NB4 (cell line): ENCODE measurements around the gene FXN.

ENCODE experiments used
- POLR2A ChIP-seq: IDR thresholded peaks from 2 replicates; pipeline ENCODE4 v1.6.1; 2011; ENCODE audit warnings: mild to moderate bottlenecking; ENCODE audit not compliant: insufficient read length; ENCODE audit errors: extremely low read depth
- TF ChIP-seq, protein P1 (sequence below): IDR thresholded peaks from one replicate; pipeline ENCODE4 v1.5.1; 2012; ENCODE audit warnings: low read depth, low read length
- TF ChIP-seq, protein P2 (sequence below): IDR thresholded peaks from 2 replicates; pipeline ENCODE4 v1.6.1; 2011; ENCODE audit warnings: low read depth, low read length

DNA sequence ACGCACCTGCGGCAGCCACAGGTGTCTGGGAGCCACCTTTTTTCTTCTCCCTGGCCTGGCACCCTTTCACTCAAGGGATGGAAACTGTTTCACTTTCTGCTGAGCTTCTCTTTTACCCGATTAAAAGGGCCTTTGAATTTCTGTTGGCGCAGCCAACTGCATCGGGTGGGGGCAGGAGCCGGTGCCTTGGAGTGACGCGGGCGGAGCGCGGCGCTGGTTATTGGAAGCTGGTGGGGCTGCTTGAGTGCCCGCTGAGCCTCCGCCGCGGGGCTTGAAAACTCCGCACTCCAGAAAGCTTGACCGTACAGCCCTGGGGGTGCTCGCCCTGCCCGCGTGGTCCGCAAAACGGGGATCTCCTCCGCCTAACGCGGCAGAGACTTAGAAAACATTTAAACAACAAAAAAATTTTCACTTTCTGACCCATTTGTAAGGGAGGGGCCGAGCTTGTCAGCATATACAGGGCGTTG is 86.6 kb downstream of the FXN start:
- no peak for TF ChIP-seq POLR2A
- TF ChIP-seq, protein P1, sequence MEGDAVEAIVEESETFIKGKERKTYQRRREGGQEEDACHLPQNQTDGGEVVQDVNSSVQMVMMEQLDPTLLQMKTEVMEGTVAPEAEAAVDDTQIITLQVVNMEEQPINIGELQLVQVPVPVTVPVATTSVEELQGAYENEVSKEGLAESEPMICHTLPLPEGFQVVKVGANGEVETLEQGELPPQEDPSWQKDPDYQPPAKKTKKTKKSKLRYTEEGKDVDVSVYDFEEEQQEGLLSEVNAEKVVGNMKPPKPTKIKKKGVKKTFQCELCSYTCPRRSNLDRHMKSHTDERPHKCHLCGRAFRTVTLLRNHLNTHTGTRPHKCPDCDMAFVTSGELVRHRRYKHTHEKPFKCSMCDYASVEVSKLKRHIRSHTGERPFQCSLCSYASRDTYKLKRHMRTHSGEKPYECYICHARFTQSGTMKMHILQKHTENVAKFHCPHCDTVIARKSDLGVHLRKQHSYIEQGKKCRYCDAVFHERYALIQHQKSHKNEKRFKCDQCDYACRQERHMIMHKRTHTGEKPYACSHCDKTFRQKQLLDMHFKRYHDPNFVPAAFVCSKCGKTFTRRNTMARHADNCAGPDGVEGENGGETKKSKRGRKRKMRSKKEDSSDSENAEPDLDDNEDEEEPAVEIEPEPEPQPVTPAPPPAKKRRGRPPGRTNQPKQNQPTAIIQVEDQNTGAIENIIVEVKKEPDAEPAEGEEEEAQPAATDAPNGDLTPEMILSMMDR: no peak
- TF ChIP-seq, protein P2, sequence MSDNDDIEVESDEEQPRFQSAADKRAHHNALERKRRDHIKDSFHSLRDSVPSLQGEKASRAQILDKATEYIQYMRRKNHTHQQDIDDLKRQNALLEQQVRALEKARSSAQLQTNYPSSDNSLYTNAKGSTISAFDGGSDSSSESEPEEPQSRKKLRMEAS: no peak
